HepG2 (cell line): ENCODE data around the gene RPS6KA2. TPM values are rescaled to one million over a fixed set of nuclear protein-coding genes. Genes with fewer than 3 reads are reported as not detected.

Experiments used
- ATAC-seq: fragments of 200-7000 bp; cut with Tn5 transposase; 3 replicates; pipeline ENCODE4 v1.9.1; 2020; ENCODE audit warnings: mild to moderate bottlenecking, moderate library complexity
- BruUV-seq: library from RNA; stranded (reverse); fragments of 400-500 nt; replicated peaks from 2 replicates; lab custom pipeline; 2021; lab: Mats Ljungman, UMichigan
- CTCF ChIA-PET: fragments of 300-600 bp; formaldehyde crosslinking; extraction: SDS; loops from one replicate; lab custom pipeline; 2021; ENCODE audit warnings: low total read pairs, inconsistent platforms, low intra/inter-chr PET ratio; lab: Yijun Ruan, JAX
- POLR2A ChIA-PET: fragments of 350-600 bp; sonication (Branson Sonifier 250); formaldehyde crosslinking; loops from one replicate; lab custom pipeline; 2020; ENCODE audit warnings: antibody characterized with exemption, inconsistent platforms; lab: Yijun Ruan, JAX
- DNase-seq: peaks from one replicate; pipeline ENCODE4 v3.0.0-alpha.2; 2015; ENCODE audit warnings: low spot score
- FAIRE-seq: peaks from 3 replicates; lab custom pipeline; 2011; peaks lifted over from hg19 to GRCh38; lab: Jason Lieb, UNC
- H2AFZ ChIP-seq: one replicate; pipeline ENCODE4 v1.6.1; 2011; ENCODE audit warnings: low read length, inconsistent platforms
- H3K27ac ChIP-seq: fragments of 300-600 bp; 3 replicates; pipeline ENCODE4 v1.8.0; 2011; ENCODE audit warnings: mixed run types, mild to moderate bottlenecking, mixed read lengths, low read length, inconsistent platforms; ENCODE audit not compliant: insufficient read depth; ENCODE audit errors: extremely low read length
- H3K27me3 ChIP-seq, 2 experiments: fragments of 200-600 bp in 1 of 2; 2 replicates in 1 of 2; 3 replicates in 1 of 2; pipeline versions ENCODE4 v1.6.0 to v1.8.0; 2011; ENCODE audit warnings: low read length in 2 of 2, mild to moderate bottlenecking in 2 of 2, moderate library complexity in 2 of 2, inconsistent platforms in 1 of 2; ENCODE audit not compliant: insufficient read depth in 2 of 2, control insufficient read depth in 1 of 2
- H3K36me3 ChIP-seq, 2 experiments: fragments of 200-600 bp in 1 of 2; replicated peaks in 1 of 2; 2 replicates in 1 of 2; 3 replicates in 1 of 2; pipeline versions ENCODE4 v1.5.1 to v1.8.0; 2011; ENCODE audit warnings: low read length in 2 of 2, inconsistent platforms in 1 of 2; ENCODE audit not compliant: insufficient read depth in 2 of 2, control insufficient read depth in 1 of 2
- H3K4me1 ChIP-seq: 2 replicates; pipeline ENCODE4 v1.5.1; 2012; ENCODE audit warnings: low read length, inconsistent platforms; ENCODE audit not compliant: insufficient read depth
- H3K4me2 ChIP-seq: 2 replicates; pipeline ENCODE4 v1.6.0; 2011; ENCODE audit warnings: low read depth, low read length, inconsistent platforms
- H3K4me3 ChIP-seq, 3 experiments: fragments of 200-600 bp in 1 of 3; sonication (generic), shearing (Covaris generic) in 1 of 3; replicated peaks in 1 of 3; 2 replicates each; pipeline ENCODE4 v1.5.1; 2011 to 2016; ENCODE audit warnings: low read length in 3 of 3, inconsistent platforms in 2 of 3, low read depth in 2 of 3, mild to moderate bottlenecking in 2 of 3, control low read depth in 1 of 3, mixed read lengths in 1 of 3; ENCODE audit not compliant: insufficient read depth in 1 of 3
- H3K79me2 ChIP-seq: one replicate; pipeline ENCODE4 v1.6.1; 2011; ENCODE audit warnings: low read length, inconsistent platforms; ENCODE audit not compliant: insufficient read depth
- H3K9ac ChIP-seq: 2 replicates; pipeline ENCODE4 v1.6.0; 2011; ENCODE audit warnings: mild to moderate bottlenecking, low read depth, low read length, inconsistent platforms; ENCODE audit not compliant: insufficient read depth
- H3K9me3 ChIP-seq: 2 replicates; pipeline ENCODE4 v1.5.1; 2012; ENCODE audit warnings: mild to moderate bottlenecking, low read length
- H4K20me1 ChIP-seq: 2 replicates; pipeline ENCODE4 v1.6.0; 2011; ENCODE audit warnings: inconsistent platforms, mild to moderate bottlenecking, low read length, moderate library complexity; ENCODE audit not compliant: insufficient read depth
- CAMTA2 ChIP-seq: sonication (generic); formaldehyde crosslinking; IDR thresholded peaks from 2 replicates; pipeline ENCODE4 v1.4.0; 2020; ENCODE audit warnings: mild to moderate bottlenecking, missing genetic modification reagents, borderline replicate concordance
- HNRNPLL ChIP-seq: fragments of 200-400 bp; formaldehyde crosslinking; IDR thresholded peaks from 2 replicates; pipeline ENCODE4 v1.6.1; 2017; ENCODE audit warnings: mild to moderate bottlenecking, low read depth, low read length; ENCODE audit not compliant: poor library complexity, severe bottlenecking
- ZNF430 ChIP-seq: sonication (generic); formaldehyde crosslinking; IDR thresholded peaks from 2 replicates; pipeline ENCODE4 v1.9.0; 2021; ENCODE audit warnings: mild to moderate bottlenecking, missing genetic modification reagents
- ZNF747 ChIP-seq: sonication (generic); formaldehyde crosslinking; IDR thresholded peaks from 2 replicates; pipeline ENCODE4 v1.8.1; 2023; ENCODE audit warnings: missing genetic modification reagents, mild to moderate bottlenecking, borderline replicate concordance
- WGBS: methylation state at CpG from one replicate; pipeline ENCODE4 v1.1.6; 2017; ENCODE audit warnings: low lambda C conversion rate; 5-methylcytosine and 5-hydroxymethylcytosine counted together
- in situ Hi-C: cut with HindIII; loops from 2 replicates; pipeline ENCODE4 v1.10.0; 2017; ENCODE audit warnings: low pct_unique_long_range_greater_than_20kb; ENCODE audit not compliant: extremely low pct_ligation_motif_present
- intact Hi-C: fragments of 100-400 bp; cut with micrococcal nuclease; formaldehyde crosslinking; loops from one replicate; pipeline ENCODE4 v1.10.0; 2022; ENCODE audit not compliant: unreplicated experiment
- polyA plus RNA-seq, 8 experiments: library from polyadenylated mRNA; depleted of rRNA in 3 of 8; stranded (reverse) in 7 of 8; unstranded in 1 of 8; fragments of >200 nt; fragmentation: Illumina TruSeq in 4 of 8; extraction: Trizol in 4 of 8; gene quantifications; 2 replicates each; pipeline versions ENCODE4 v1.2.1 to v1.2.3, GENCODE V29; 2011 to 2016; ENCODE audit warnings: low read depth in 4 of 8, missing spikeins in 1 of 8, mixed read lengths in 1 of 8; ENCODE audit not compliant: insufficient read depth in 1 of 8
- total RNA-seq, 5 experiments: library from RNA; depleted of rRNA; stranded (reverse); fragments of >200 nt; fragmentation: Illumina TruSeq; extraction: Trizol; gene quantifications; 2 replicates each; pipeline ENCODE4 v1.2.3, GENCODE V29; 2016; ENCODE audit warnings: low read depth in 1 of 5

The RPS6KA2 gene
- total and polyA plus RNA-seq, 2 of the 13 experiments (the other 11 are each of a cell fraction or from before 2014, with no cell fraction given) = 0.22 to 0.38 TPM

DNA sequence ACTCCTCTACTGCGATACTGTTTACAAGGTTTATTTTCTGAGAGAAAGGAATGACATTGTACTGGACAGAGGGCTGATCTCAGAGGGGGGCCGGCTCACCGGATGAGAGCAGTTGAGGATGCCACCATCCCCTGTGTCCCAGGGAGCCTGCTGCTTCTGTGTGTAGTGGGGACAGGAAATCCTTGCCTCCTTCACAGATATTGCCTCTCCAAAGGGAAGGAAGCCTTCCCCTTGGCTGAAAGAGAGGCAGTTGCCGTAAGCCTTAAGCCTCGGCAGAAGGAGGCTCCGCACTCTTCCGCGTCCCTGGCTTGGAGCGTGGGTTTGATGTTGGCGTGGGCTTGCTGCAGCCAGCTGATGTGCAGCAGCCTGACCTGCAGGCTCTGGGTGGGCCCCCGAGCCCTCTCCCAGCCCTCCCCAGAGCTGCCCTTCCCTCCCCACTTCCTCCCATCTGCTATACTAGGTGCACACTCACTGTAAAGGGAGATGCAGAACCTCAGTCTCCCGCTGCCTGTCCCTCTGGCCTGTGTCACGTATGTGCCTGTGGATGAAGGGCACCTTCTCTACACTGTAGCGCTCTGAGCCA is 45.7 kb upstream of the RPS6KA2 start:
- BruUV-seq = no TSS peak
- Histone ChIP-seq H4K20me1 (no peaks in the 10 kb centered on the region; the same call in 1 of the 2 replicates), H3K9me3 (no peaks in the 10 kb centered on the region), H3K4me3 (no peak overlapping the region), H3K79me2 (no peaks in the 10 kb centered on the region), H3K4me1 (peaks cover 9% of the 10 kb centered on the region), H2AFZ (no peak overlapping the region), H3K36me3 (no peaks in the 10 kb centered on the region), H3K9ac (no peak overlapping the region), H3K27ac (no peak overlapping the region), H3K27me3 (peaks cover 23 to 86% of the 10 kb centered on the region in 2 experiments), H3K4me2 (no peak overlapping the region)
- WGBS = 49% methylated on average over 10 of the region's 14 CpGs
- ChIA-PET CTCF (no interaction called here), POLR2A (no interaction called here)
- FAIRE-seq (no peak), ATAC-seq (no peak), DNase-seq (no peak)
- intact Hi-C loops (no loop called here), in situ Hi-C loops (no loop called here)
- no peak for TF ChIP-seq CAMTA2
- no peak for TF ChIP-seq ZNF430 (CRISPR knock-in tag)
- TF ChIP-seq ZNF747 (CRISPR knock-in tag) = no peak

- H3K79me2 ChIP-seq = no peaks in the 10 kb centered on the region
- TF ChIP-seq HNRNPLL = no peak
- H3K4me2 ChIP-seq = no peak overlapping the region
- H3K36me3 ChIP-seq = no peaks in the 10 kb centered on the region
- H2AFZ ChIP-seq = no peak overlapping the region
- ATAC-seq (no peak), FAIRE-seq (no peak), DNase-seq (no peak)
- CTCF ChIA-PET = no interaction called here
- whole genome bisulfite sequencing = 26% methylated on average over 12 of the region's 12 CpGs
- H3K4me3 ChIP-seq = no peak overlapping the region
- intact Hi-C loops (no loop called here), in situ Hi-C loops (no loop called here)
- no peak overlapping the region for H3K27ac ChIP-seq
- H4K20me1 ChIP-seq = no peaks in the 10 kb centered on the region; the same call in 1 of the 2 replicates
- H3K27me3 ChIP-seq = peaks cover 23 to 88% of the 10 kb centered on the region in 2 experiments
- H3K9ac ChIP-seq = no peak overlapping the region
- H3K4me1 ChIP-seq = peaks cover 9% of the 10 kb centered on the region
- BruUV-seq = no TSS peak
- POLR2A ChIA-PET = no interaction called here
- no peaks in the 10 kb centered on the region for H3K9me3 ChIP-seq
Observed at GRCh38 chr6:166672146-166672545, 45.1 kb upstream of the RPS6KA2 start.
